Naive thymus-derived CD4-positive, alpha-beta T cell (primary cell): Measurements from ENCODE around the gene CPZ. TPM values are rescaled to one million over a fixed set of nuclear protein-coding genes. Genes with fewer than 3 reads are reported as not detected.

Source experiments
- ATAC-seq: fragments of 150-1000 bp; cut with Tn5 transposase; 2 replicates; pipeline ENCODE4 v1.10.0; 2021; ENCODE audit warnings: mild to moderate bottlenecking, moderate library complexity
- CTCF ChIA-PET: fragments of 350-600 bp; sonication (Branson Sonifier 250); formaldehyde crosslinking; loops from one replicate; lab custom pipeline; 2021; ENCODE audit warnings: antibody characterized with exemption; lab: Charles Lee
- POLR2A ChIA-PET: fragments of 350-600 bp; sonication (Branson Sonifier 250); formaldehyde crosslinking; loops from one replicate; lab custom pipeline; 2021; ENCODE audit warnings: antibody characterized with exemption, inconsistent platforms; lab: Charles Lee
- DNase-seq, 9 donors: peaks; one replicate each; pipeline versions ENCODE4 v3.0.0 to v3.0.0-alpha.2; 2020 to 2022; ENCODE audit warnings: mixed read lengths in 1 of 9
- H3K27ac ChIP-seq: one replicate; pipeline ENCODE4 v1.7.0; 2013; ENCODE audit warnings: mild to moderate bottlenecking, low read depth, low read length, moderate library complexity
- H3K27me3 ChIP-seq, 2 donors: one replicate each; pipeline ENCODE4 v1.7.0; 2013; ENCODE audit warnings: low read length in 2 of 2, mild to moderate bottlenecking in 2 of 2, moderate library complexity in 2 of 2; ENCODE audit not compliant: control insufficient read depth in 2 of 2, insufficient read depth in 2 of 2
- H3K36me3 ChIP-seq, 3 experiments: 1 replicate in 2 of 3; 2 replicates in 1 of 3; pipeline ENCODE4 v1.7.0; 2013; ENCODE audit warnings: low read length in 3 of 3, mild to moderate bottlenecking in 3 of 3, moderate library complexity in 1 of 3; ENCODE audit not compliant: insufficient read depth in 3 of 3, control insufficient read depth in 2 of 3
- H3K4me1 ChIP-seq, 2 donors: one replicate each; pipeline ENCODE4 v1.7.0; 2013; ENCODE audit warnings: low read length in 2 of 2, mild to moderate bottlenecking in 2 of 2, moderate library complexity in 1 of 2; ENCODE audit not compliant: control insufficient read depth in 2 of 2, insufficient read depth in 2 of 2
- H3K4me3 ChIP-seq: 2 replicates; pipeline ENCODE4 v1.7.0; 2013; ENCODE audit warnings: mild to moderate bottlenecking, low read length
- H3K9me3 ChIP-seq, 3 experiments: 1 replicate in 2 of 3; 2 replicates in 1 of 3; pipeline ENCODE4 v1.7.0; 2013; ENCODE audit warnings: low read length in 3 of 3; ENCODE audit not compliant: control insufficient read depth in 2 of 3
- H3K27ac Mint-ChIP-seq, 9 donors: one replicate each; pipeline ENCODE4 v1.8.0; 2020 to 2022; ENCODE audit warnings: mixed read lengths in 9 of 9, mild to moderate bottlenecking in 8 of 9, moderate library complexity in 5 of 9, inconsistent platforms in 2 of 9
- H3K27me3 Mint-ChIP-seq, 5 donors: one replicate each; pipeline ENCODE4 v1.8.0; 2021 to 2022; ENCODE audit warnings: mixed read lengths in 5 of 5, mild to moderate bottlenecking in 1 of 5
- H3K36me3 Mint-ChIP-seq, 5 donors: one replicate each; pipeline ENCODE4 v1.8.0; 2020 to 2022; ENCODE audit warnings: mixed read lengths in 5 of 5, mild to moderate bottlenecking in 3 of 5, inconsistent platforms in 1 of 5
- H3K4me1 Mint-ChIP-seq, 7 donors: one replicate each; pipeline ENCODE4 v1.8.0; 2020 to 2022; ENCODE audit warnings: mixed read lengths in 7 of 7, mild to moderate bottlenecking in 3 of 7, inconsistent platforms in 1 of 7
- H3K4me3 Mint-ChIP-seq, 10 donors: one replicate each; pipeline ENCODE4 v1.8.0; 2020 to 2022; ENCODE audit warnings: mild to moderate bottlenecking in 10 of 10, mixed read lengths in 10 of 10, moderate library complexity in 6 of 10, inconsistent platforms in 2 of 10
- H3K9me3 Mint-ChIP-seq, 11 donors: one replicate each; pipeline ENCODE4 v1.8.0; 2020 to 2022; ENCODE audit warnings: mixed read lengths in 11 of 11, mild to moderate bottlenecking in 4 of 11, inconsistent platforms in 1 of 11, moderate library complexity in 1 of 11
- intact Hi-C, 2 donors: fragments of 100-400 bp; cut with micrococcal nuclease; formaldehyde crosslinking; loops; one replicate each; pipeline ENCODE4 v1.15.1; 2023
- polyA plus RNA-seq, 2 donors: library from polyadenylated mRNA; unstranded; fragments of 300-500 nt; fragmentation: Illumina TruSeq; gene quantifications; one replicate each; pipeline ENCODE4 v1.2.3, GENCODE V29; 2021
- total RNA-seq, 6 experiments: library from RNA in 5 of 6; stranded (reverse) in 5 of 6; gene quantifications; 1 replicate in 5 of 6; 2 replicates in 1 of 6; pipeline ENCODE4 v1.2.3 and lab custom pipeline; 2021 to 2026

The CPZ gene
- total and polyA plus RNA-seq, 7 experiments from 2014 or later, result not detected

DNA sequence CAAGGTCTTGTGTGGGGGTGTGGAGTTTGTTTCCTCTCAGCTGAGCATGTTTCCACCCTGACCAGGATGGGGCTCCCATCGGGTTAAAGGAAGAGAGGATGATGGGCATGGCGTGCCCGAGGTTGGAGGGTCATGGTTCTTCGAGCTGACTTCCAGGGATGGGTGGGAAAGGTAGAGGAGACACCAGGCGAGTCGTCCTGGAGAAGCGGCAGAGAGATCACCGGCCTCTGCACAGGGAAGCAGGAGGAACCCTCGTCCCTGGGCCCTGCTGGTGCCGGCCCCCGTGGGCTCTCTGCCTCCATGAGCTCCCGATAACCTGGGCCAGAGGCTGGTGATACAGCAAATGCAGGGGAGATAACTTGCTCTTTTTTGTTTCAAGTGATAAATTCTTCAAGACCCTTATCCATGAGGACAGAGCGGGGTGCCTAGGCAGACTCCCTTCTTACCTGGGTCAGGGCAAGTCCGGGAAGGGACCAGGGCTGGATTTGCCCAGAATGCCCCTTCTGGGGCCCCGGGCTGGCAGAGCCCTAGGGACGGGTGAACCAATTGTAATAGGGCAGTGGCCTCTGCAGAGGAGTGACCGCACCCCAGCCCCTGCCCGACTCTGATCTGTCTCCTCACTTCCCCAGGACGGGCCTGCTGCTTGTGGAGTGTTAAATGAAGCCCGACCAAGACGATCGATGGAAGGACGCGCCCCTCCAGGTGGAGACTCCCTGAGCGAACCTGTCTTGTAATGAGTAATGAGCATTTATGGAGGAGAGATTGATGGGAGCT is 63.0 kb downstream of the CPZ start:
- Mint-ChIP-seq H3K27me3 (peaks cover 2 to 17% (median 14%) of the 10 kb centered on the region in 5 donors), H3K4me1 (no peaks in the 10 kb centered on the region)
- POLR2A ChIA-PET, result no interaction called here

DNA sequence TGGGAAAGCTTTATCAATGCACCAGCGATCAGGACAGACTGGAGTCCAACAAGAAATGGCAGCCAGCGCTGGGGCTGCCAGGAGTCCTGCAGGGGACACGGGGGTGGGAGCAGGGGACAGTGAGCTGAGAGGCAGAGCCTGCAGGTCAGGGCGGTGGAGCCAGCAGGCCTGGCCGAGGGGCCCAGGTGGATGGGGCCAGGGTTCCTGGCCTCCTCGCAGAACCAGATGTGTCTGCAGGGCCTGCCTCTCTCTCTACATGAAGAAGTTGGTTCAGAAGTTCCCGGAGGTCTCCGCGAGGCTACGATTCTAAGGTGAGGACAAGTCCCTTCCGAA is 63.6 kb downstream of the CPZ start:
- Mint-ChIP-seq H3K36me3 (no peaks in the 10 kb centered on the region), H3K4me3 (no peak overlapping the region), H3K9me3 (peaks cover 0 to 10% (median 5%) of the 10 kb centered on the region in 11 donors), H3K4me1 (no peaks in the 10 kb centered on the region), H3K27ac (no peak overlapping the region), H3K27me3 (peaks cover 2 to 20% (median 17%) of the 10 kb centered on the region in 5 donors)
- Histone ChIP-seq H3K9me3 (no peaks in the 10 kb centered on the region), H3K27me3 (no peaks in the 10 kb centered on the region), H3K4me3 (no peak overlapping the region), H3K4me1 (no peaks in the 10 kb centered on the region), H3K36me3 (no peaks in the 10 kb centered on the region), H3K27ac (no peak overlapping the region)
- no peak for DNase-seq
- ATAC-seq, result no peak
- intact Hi-C loops, result no loop called here
- ChIA-PET POLR2A (no interaction called here), CTCF (no interaction called here)

More for the DNA sequence above, 63.0 kb downstream of the CPZ start:
- H3K27ac ChIP-seq, result no peak overlapping the region
- intact Hi-C loops, result no loop called here
- H3K4me3 ChIP-seq, result no peak overlapping the region
- no peaks in the 10 kb centered on the region for H3K36me3 ChIP-seq
- H3K9me3 Mint-ChIP-seq, result peaks cover 0 to 11% (median 5%) of the 10 kb centered on the region in 11 donors
- no peaks in the 10 kb centered on the region for H3K4me1 ChIP-seq
- no peak overlapping the region for H3K4me3 Mint-ChIP-seq
- no peaks in the 10 kb centered on the region for H3K36me3 Mint-ChIP-seq
- H3K9me3 ChIP-seq, result no peaks in the 10 kb centered on the region
- H3K27ac Mint-ChIP-seq, result no peak overlapping the region
- DNase-seq, result no peak
- CTCF ChIA-PET, result no interaction called here
- no peaks in the 10 kb centered on the region for H3K27me3 ChIP-seq
- no peak for ATAC-seq

DNA sequence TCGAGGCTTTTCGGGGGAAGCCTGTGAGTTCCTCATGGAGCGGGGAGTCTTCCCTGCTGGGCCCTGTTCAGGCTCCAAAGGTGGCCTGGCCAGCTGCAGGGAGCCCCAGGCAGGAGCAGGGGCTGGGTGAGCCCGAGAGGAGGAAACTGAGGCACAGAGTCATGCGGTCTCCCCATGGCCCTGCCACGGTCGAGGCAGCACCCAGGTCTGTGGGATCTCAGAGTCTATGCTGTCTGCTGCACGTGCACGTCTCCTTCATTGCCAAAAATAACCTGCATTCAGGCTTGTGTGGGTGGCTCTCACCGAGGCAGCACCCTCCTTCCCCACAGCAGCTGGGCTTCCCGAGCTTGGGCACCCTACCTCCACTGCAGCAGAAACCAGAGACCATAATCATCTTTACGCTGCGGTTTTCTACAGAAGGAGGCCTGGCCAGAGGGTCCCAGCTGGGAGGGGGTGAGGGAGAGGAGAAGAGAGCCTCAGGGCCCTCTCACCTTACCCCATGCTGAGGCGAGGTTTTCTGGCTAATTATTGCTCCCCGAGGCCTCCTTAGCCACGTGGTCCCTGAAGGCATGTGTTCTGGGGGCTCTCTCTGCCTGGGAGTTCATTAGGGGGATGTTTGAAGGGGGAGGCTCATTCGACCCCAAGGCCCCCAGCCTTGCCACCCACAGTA is 64.3 kb downstream of the CPZ start:
- Mint-ChIP-seq H3K27ac (no peak overlapping the region), H3K36me3 (no peaks in the 10 kb centered on the region), H3K27me3 (peaks cover 2 to 24% (median 20%) of the 10 kb centered on the region in 5 donors), H3K4me1 (no peaks in the 10 kb centered on the region), H3K9me3 (peaks cover 0 to 10% (median 5%) of the 10 kb centered on the region in 11 donors), H3K4me3 (no peak overlapping the region)
- H3K27ac ChIP-seq, result no peak overlapping the region
- ATAC-seq, result no peak
- ChIA-PET POLR2A (no interaction called here), CTCF (no interaction called here)
- no peaks in the 10 kb centered on the region for H3K4me1 ChIP-seq
- intact Hi-C loops, result no loop called here
- DNase-seq, result no peak
- no peaks in the 10 kb centered on the region for H3K9me3 ChIP-seq
- H3K4me3 ChIP-seq, result no peak overlapping the region
- no peaks in the 10 kb centered on the region for H3K36me3 ChIP-seq
- no peaks in the 10 kb centered on the region for H3K27me3 ChIP-seq

DNA sequence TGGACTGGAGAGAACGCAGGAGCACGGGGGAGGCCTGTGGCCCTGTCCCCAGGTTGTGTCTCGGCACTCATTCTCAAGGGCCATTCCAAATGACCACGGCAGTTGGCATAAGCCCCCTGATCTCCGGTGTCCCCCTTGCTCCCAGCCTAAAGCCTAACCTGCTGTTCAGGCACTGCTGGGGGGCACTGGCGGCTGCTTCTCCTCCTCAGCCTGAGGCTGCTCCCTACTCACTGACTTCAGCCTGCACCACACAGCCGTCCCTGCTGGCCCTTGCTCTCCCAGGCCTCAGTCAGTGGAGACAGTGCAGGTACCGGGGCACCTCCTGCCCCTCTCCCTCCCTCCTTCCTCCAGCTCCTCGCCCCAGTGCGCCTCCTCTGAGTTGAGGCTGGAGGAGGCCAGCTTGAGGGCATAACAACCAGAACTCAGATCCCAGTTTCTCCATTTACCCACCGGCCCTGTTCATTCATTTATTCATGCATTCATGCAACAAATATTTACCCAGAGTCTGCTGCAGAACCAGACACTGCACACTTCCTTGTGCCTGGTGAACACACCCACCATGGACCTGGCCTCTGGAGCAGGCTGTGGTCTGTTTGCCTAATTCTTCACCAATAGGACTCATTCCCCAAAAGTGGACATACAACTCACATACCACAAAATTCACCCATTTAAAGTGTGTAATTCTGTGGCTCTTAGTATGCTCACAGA is 65.0 kb downstream of the CPZ start:
- Mint-ChIP-seq H3K4me1 (no peaks in the 10 kb centered on the region), H3K27ac (no peak overlapping the region), H3K9me3 (peaks cover 0 to 10% (median 5%) of the 10 kb centered on the region in 11 donors), H3K27me3 (peaks cover 2 to 30% (median 24%) of the 10 kb centered on the region in 5 donors), H3K36me3 (no peaks in the 10 kb centered on the region), H3K4me3 (no peak overlapping the region)
- H3K36me3 ChIP-seq, result no peaks in the 10 kb centered on the region
- DNase-seq (no peak), ATAC-seq (no peak)
- H3K27me3 ChIP-seq, result no peaks in the 10 kb centered on the region
- CTCF ChIA-PET, result no interaction called here
- no peaks in the 10 kb centered on the region for H3K9me3 ChIP-seq
- POLR2A ChIA-PET, result no interaction called here
- intact Hi-C loops, result no loop called here
- H3K4me3 ChIP-seq, result no peak overlapping the region
- no peaks in the 10 kb centered on the region for H3K4me1 ChIP-seq
- H3K27ac ChIP-seq, result no peak overlapping the region

DNA sequence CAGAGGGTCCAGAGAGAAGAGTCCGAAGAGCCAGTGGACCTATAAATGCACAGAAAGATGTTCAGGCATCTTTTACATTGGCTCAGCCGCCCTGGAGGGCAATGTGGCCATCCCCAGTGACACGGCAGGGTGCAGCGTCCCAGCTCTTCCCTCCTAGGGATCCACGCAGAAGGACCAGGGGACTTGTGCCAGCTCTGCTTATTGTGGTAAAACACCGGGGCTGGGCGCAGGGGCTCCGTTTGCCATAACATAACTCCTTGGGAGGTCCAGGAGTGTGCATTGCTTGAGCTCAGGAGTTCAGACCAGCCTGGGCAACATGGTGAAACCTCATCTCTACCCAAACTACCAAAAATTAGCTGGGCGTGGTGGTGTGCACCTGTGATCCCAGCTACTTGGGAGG is 70.2 kb downstream of the CPZ start:
- POLR2A ChIA-PET, result no interaction called here
- CTCF ChIA-PET, result no interaction called here

DNA sequence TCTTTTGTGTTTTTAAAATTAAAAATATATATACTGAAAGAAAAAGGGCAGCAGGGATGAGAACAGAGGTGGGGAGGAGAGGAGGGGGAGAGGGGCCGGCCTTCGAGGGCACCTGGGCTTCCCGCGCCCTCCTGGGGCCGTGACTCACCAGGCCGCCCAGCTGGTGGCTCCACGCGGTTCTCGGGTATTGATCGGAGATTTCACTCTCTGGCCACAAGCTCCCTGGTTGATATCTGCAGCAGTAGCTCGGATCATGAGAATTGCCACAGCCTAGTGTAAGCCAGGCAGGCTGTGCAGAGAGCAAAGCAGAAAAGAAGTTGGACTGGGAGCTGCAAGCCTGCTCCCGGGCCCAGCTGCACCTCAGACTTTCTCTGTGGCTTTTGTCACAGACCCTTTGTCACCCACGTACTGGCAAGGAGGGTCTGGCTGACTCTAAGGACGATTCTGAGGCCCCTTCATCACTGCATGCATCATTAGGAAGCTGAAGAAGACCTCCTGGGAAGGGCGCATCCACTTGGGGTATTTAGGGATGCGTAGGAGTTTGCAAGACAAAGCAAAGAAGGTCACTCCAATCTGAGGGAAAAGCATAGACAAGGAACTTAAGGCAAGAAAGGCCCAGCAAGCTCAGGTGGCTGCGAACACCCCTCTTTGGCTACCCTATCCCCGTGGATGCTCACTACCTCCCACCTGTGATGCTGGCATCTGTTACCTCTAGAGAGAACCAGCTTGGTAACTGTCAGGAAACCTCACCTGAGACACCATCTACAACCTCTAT is 71.7 kb downstream of the CPZ start:
- no peaks in the 10 kb centered on the region for H3K4me1 Mint-ChIP-seq
- intact Hi-C loops, result no loop called here
- CTCF ChIA-PET, result no interaction called here

More for the DNA sequence above, 70.2 kb downstream of the CPZ start:
- Mint-ChIP-seq H3K36me3 (no peaks in the 10 kb centered on the region), H3K9me3 (peaks cover 0 to 4% (median 0%) of the 10 kb centered on the region in 11 donors), H3K27ac (no peak overlapping the region), H3K4me1 (no peaks in the 10 kb centered on the region), H3K27me3 (peaks cover 2 to 33% (median 30%) of the 10 kb centered on the region in 5 donors), H3K4me3 (no peak overlapping the region)
- Histone ChIP-seq H3K4me1 (no peaks in the 10 kb centered on the region), H3K27ac (no peak overlapping the region), H3K27me3 (no peaks in the 10 kb centered on the region), H3K4me3 (no peak overlapping the region), H3K9me3 (no peaks in the 10 kb centered on the region), H3K36me3 (no peaks in the 10 kb centered on the region)
- ATAC-seq, result no peak
- intact Hi-C loops, result no loop called here
- no peak for DNase-seq

More for the DNA sequence above, 71.7 kb downstream of the CPZ start:
- DNase-seq (no peak), ATAC-seq (no peak)
- no peaks in the 10 kb centered on the region for H3K36me3 Mint-ChIP-seq
- POLR2A ChIA-PET, result no interaction called here
- no peaks in the 10 kb centered on the region for H3K27me3 ChIP-seq
- peaks cover 0 to 6% (median 0%) of the 10 kb centered on the region in 11 donors for H3K9me3 Mint-ChIP-seq
- no peaks in the 10 kb centered on the region for H3K9me3 ChIP-seq
- H3K4me3 Mint-ChIP-seq, result no peak overlapping the region
- H3K27me3 Mint-ChIP-seq, result peaks cover 2 to 33% (median 24%) of the 10 kb centered on the region in 5 donors
- H3K4me3 ChIP-seq, result no peak overlapping the region
- no peak overlapping the region for H3K27ac Mint-ChIP-seq
- no peaks in the 10 kb centered on the region for H3K4me1 ChIP-seq
- H3K27ac ChIP-seq, result no peak overlapping the region
- H3K36me3 ChIP-seq, result no peaks in the 10 kb centered on the region
